GM18867 (cell line): ENCODE results near the gene KRT2.
"Not testable (repeated sequence)": the region's sequence is repeated elsewhere in the genome, so short reads cannot be mapped to it uniquely, and the experiment has no call there.

Experiments
- ATAC-seq: cut with Tn5 transposase; IDR thresholded peaks from one replicate; pipeline ENCODE4 v1.9.1; 2021; ENCODE audit warnings: mild to moderate bottlenecking, moderate library complexity; ENCODE audit not compliant: unreplicated experiment

KRT2 gene

GRCh38 chr12:52685406-52685890, 33.4 kb upstream of the KRT2 start:
- no peak for ATAC-seq

- ATAC-seq, result no peak
These were observed 32.4 kb upstream of the KRT2 start for GRCh38 chr12:52684431-52684830.

- no peak for ATAC-seq
These were observed 31.7 kb upstream of the KRT2 start for GRCh38 chr12:52683575-52684300.

GRCh38 chr12:52682938-52683574, 31.0 kb upstream of the KRT2 start:
- ATAC-seq, result no peak

GRCh38 chr12:52682381-52682660, 30.3 kb upstream of the KRT2 start:
- ATAC-seq, result no peak

- ATAC-seq, result no peak
These were observed 29.7 kb upstream of the KRT2 start for GRCh38 chr12:52681526-52682380.

GRCh38 chr12:52680363-52680762, 28.4 kb upstream of the KRT2 start, which contains the start of gene KRT1:
TSS of gene KRT1 (minus strand) at chr12:52680407. CDS start at chr12:52680348, 59 bp downstream.
- no peak for ATAC-seq

- no peak for ATAC-seq
These were observed 27.9 kb upstream of the KRT2 start for GRCh38 chr12:52679875-52680274.

GRCh38 chr12:52677671-52678070, 25.7 kb upstream of the KRT2 start:
- ATAC-seq, result no peak

- ATAC-seq, result no peak
These were observed 25.1 kb upstream of the KRT2 start for GRCh38 chr12:52677126-52677525.

GRCh38 chr12:52676163-52676562, 24.2 kb upstream of the KRT2 start:
- ATAC-seq, result no peak

- no peak for ATAC-seq
These were observed 23.3 kb upstream of the KRT2 start for GRCh38 chr12:52675301-52675701.

GRCh38 chr12:52674433-52674775, 22.4 kb upstream of the KRT2 start:
- no peak for ATAC-seq

GRCh38 chr12:52673713-52674432, 21.9 kb upstream of the KRT2 start:
- no peak for ATAC-seq

GRCh38 chr12:52673217-52673616, 21.2 kb upstream of the KRT2 start:
- no peak for ATAC-seq

- no peak for ATAC-seq
These were observed 20.4 kb upstream of the KRT2 start for GRCh38 chr12:52672321-52672933.

- no peak for ATAC-seq
These were observed 18.9 kb upstream of the KRT2 start for GRCh38 chr12:52670961-52671360.

- no peak for ATAC-seq
These were observed 18.5 kb upstream of the KRT2 start for GRCh38 chr12:52670506-52670905.

- ATAC-seq, result not testable (repeated sequence)
These were observed 17.9 kb upstream of the KRT2 start for GRCh38 chr12:52669941-52670340.

GRCh38 chr12:52669426-52669825, 17.4 kb upstream of the KRT2 start:
- no peak for ATAC-seq

- ATAC-seq, result no peak
These were observed 15.9 kb upstream of the KRT2 start for GRCh38 chr12:52667931-52668330.
